Mucosa of rectum (tissue), 2 donors: ENCODE measurements around the gene CHD6.

Source experiments
- H3K27ac ChIP-seq, 2 donors: one replicate each; pipeline ENCODE4 v1.7.0; 2013; ENCODE audit warnings: inconsistent platforms in 2 of 2, low read depth in 2 of 2, low read length in 2 of 2
- H3K27me3 ChIP-seq, 2 donors: one replicate each; pipeline ENCODE4 v1.7.0; 2013; ENCODE audit warnings: low read length in 2 of 2; ENCODE audit not compliant: control insufficient read depth in 2 of 2, insufficient read depth in 2 of 2
- H3K36me3 ChIP-seq, 2 donors: one replicate each; pipeline ENCODE4 v1.7.0; 2013; ENCODE audit warnings: low read length in 2 of 2; ENCODE audit not compliant: control insufficient read depth in 2 of 2, insufficient read depth in 2 of 2
- H3K4me1 ChIP-seq, 2 donors: one replicate each; pipeline ENCODE4 v1.7.0; 2013; ENCODE audit warnings: low read length in 2 of 2, mild to moderate bottlenecking in 1 of 2; ENCODE audit not compliant: control insufficient read depth in 2 of 2, insufficient read depth in 2 of 2
- H3K4me3 ChIP-seq, 2 donors: one replicate each; pipeline ENCODE4 v1.7.0; 2013; ENCODE audit warnings: low read length in 2 of 2
- H3K9ac ChIP-seq, 2 donors: one replicate each; pipeline ENCODE4 v1.7.0; 2013; ENCODE audit warnings: low read length in 2 of 2, low read depth in 1 of 2, mild to moderate bottlenecking in 1 of 2
- H3K9me3 ChIP-seq, 2 donors: one replicate each; pipeline ENCODE4 v1.7.0; 2013; ENCODE audit warnings: low read length in 2 of 2; ENCODE audit not compliant: control insufficient read depth in 2 of 2
- donor health status: healthy.
- donor health status: Normal muscosa, but diverticular disease.

CHD6 gene

DNA sequence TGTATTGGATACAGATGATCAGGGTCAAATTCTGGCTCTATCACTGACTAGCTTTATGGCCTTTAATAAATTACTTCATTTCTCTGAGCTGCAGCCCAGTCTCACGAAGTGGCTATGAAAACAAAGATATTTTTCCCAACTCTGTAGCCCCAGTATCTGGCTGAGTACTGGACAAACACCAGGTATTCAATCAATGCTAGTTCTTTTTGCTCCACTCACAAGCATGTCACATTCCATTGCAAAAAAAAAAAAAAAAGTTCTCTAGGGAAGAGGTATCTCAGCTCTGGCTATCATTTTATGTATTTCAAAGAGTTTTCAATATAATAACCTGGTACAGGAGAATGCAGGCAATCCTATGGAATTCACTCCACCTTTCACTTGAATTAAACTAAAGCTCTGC is 3.1 kb downstream of the CHD6 start:
- Histone ChIP-seq H3K4me1 (peaks cover 11 to 12% of the 10 kb centered on the region in 2 donors), H3K4me3 (no peak overlapping the region), H3K27me3 (no peaks in the 10 kb centered on the region), H3K36me3 (no peaks in the 10 kb centered on the region), H3K27ac (no peak overlapping the region), H3K9me3 (no peaks in the 10 kb centered on the region), H3K9ac (no peak overlapping the region)

DNA sequence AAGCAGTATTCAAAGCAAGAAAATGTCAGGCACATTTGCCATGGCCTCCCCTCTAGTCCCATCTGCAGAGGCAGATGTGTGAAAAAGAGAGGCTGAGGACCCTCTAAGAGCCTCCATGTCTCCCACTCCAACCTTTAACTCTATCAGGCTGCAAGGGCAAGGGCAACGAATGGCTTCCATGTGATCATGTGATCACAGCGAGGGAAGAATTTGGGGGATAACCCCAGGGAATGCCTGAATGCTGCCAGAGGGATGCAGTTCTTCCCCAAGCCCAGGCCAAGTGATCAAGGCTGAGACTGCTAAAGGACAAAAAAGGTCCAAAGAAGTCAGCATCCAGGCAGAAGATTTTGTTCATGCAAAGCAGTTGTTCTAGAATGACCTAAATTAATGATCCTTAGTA is 4.9 kb downstream of the CHD6 start:
- peaks cover 7 to 12% of the 10 kb centered on the region in 2 donors for H3K4me1 ChIP-seq
- H3K27me3 ChIP-seq: no peaks in the 10 kb centered on the region
- no peak overlapping the region for H3K9ac ChIP-seq
- no peak overlapping the region for H3K27ac ChIP-seq
- no peaks in the 10 kb centered on the region for H3K36me3 ChIP-seq
- H3K9me3 ChIP-seq: no peaks in the 10 kb centered on the region
- no peak overlapping the region for H3K4me3 ChIP-seq

DNA sequence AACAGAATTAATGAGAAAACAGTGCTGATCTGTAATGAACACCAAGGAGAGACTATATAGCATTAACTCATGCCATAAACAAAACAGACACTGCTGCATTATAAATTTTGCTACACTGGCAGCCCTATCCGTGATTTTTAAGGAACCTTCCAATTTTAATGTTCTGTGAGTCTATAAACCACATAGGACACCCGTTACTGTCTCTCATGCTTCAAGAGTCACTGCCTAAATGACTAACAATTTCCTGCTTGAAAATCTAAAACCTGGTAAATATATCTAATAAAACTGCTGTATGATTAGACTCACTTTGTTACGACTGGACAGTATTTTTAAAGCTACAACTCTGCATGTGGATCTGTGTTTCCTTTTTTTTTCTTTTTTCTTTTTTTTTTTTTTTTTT is 8.7 kb downstream of the CHD6 start:
- no peaks in the 10 kb centered on the region for H3K27me3 ChIP-seq
- H3K9ac ChIP-seq: no peak overlapping the region
- no peak overlapping the region for H3K4me3 ChIP-seq
- no peaks in the 10 kb centered on the region for H3K9me3 ChIP-seq
- no peaks in the 10 kb centered on the region for H3K36me3 ChIP-seq
- no peaks in the 10 kb centered on the region for H3K4me1 ChIP-seq
- no peak overlapping the region for H3K27ac ChIP-seq

DNA sequence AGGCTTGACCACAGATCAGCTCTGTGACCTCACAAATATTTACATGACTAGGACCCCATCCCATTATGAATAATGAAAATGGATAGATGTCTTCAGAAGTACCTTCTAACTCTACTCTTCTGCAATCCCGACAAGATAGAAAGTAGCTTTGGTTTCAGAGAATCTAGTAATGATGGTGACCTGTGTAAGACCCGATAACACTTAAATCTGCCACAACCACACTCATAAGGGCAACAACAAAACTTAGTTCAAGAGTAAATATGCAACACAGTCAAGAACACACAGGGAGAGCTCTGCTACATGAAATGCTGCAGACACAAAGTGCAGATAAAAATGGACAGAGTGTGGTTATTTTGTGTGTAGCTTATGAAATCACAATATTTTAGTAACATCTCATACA is 9.6 kb downstream of the CHD6 start:
- no peak overlapping the region for H3K9ac ChIP-seq
- H3K27ac ChIP-seq: no peak overlapping the region
- H3K4me3 ChIP-seq: no peak overlapping the region

DNA sequence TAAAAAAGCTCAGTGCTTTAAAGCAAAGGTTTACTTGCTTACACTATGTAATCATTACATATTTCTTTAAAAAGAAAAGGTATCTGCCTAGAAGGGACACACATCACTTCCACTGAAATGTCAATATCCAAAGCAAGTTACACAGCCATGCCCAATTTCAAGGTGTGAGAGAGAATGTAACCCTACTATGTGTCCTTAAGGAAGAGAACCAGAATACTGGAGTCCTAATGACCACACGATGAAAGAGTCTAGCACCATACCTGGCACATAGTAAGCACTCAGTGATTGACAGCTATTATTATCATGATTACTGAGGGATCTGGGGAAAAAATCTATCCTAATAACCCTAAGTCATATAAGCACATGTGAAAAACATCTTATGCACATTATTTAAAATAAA is 10.4 kb downstream of the CHD6 start:
- H3K9ac ChIP-seq: no peak overlapping the region
- no peaks in the 10 kb centered on the region for H3K36me3 ChIP-seq
- no peak overlapping the region for H3K27ac ChIP-seq
- no peaks in the 10 kb centered on the region for H3K4me1 ChIP-seq
- no peaks in the 10 kb centered on the region for H3K27me3 ChIP-seq
- H3K4me3 ChIP-seq: no peak overlapping the region
- no peaks in the 10 kb centered on the region for H3K9me3 ChIP-seq

More for the DNA sequence above, 9.6 kb downstream of the CHD6 start:
- H3K27me3 ChIP-seq: no peaks in the 10 kb centered on the region
- no peaks in the 10 kb centered on the region for H3K4me1 ChIP-seq
- H3K36me3 ChIP-seq: no peaks in the 10 kb centered on the region
- no peaks in the 10 kb centered on the region for H3K9me3 ChIP-seq

DNA sequence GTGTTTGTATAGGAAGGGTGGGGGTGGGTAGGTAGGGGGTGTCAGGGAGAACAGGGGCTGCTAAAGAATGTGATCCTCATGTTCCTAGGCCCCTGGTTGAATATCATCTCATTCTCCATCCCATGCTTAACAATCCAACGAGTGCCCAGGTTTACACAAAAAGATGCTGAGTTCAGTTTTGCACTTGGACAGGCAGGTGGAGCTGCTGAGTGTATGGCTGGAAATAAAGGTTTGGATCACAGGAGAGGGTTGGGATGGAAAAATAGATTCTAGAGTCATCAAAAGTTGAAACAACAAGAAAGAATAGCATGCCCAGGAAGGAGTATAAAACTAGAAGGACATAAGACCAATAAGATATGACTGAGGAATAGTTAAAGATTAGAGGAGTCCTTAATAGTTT is 14.2 kb downstream of the CHD6 start:
- H3K9ac ChIP-seq: no peak overlapping the region
- H3K4me3 ChIP-seq: no peak overlapping the region
- no peaks in the 10 kb centered on the region for H3K4me1 ChIP-seq
- H3K36me3 ChIP-seq: no peaks in the 10 kb centered on the region
- no peak overlapping the region for H3K27ac ChIP-seq
- peaks cover 20 to 24% of the 10 kb centered on the region in 2 donors for H3K9me3 ChIP-seq
- H3K27me3 ChIP-seq: no peaks in the 10 kb centered on the region

DNA sequence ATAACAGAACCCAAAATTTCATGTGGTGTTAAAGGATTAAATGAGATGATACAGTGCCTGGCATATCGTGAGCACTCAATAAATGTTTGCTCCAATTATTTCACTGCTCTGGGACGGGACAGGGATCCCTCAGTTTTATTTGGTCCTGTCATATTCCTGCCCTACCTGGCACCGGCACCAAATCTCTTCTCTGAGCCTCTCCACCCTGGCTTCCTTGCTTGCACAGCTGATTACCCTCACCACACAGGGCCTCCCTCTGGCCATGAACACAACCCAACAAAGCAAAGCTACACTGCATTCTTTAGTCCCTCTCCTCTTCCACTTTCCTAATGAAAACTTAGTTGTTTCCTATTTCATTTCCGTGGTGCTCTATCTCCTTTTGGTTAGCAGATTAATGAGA is 16.4 kb downstream of the CHD6 start:
- no peak overlapping the region for H3K27ac ChIP-seq
- no peak overlapping the region for H3K9ac ChIP-seq
- H3K4me1 ChIP-seq: no peaks in the 10 kb centered on the region
- H3K4me3 ChIP-seq: no peak overlapping the region
- peaks cover 23 to 31% of the 10 kb centered on the region in 2 donors for H3K9me3 ChIP-seq
- no peaks in the 10 kb centered on the region for H3K36me3 ChIP-seq
- H3K27me3 ChIP-seq: no peaks in the 10 kb centered on the region

DNA sequence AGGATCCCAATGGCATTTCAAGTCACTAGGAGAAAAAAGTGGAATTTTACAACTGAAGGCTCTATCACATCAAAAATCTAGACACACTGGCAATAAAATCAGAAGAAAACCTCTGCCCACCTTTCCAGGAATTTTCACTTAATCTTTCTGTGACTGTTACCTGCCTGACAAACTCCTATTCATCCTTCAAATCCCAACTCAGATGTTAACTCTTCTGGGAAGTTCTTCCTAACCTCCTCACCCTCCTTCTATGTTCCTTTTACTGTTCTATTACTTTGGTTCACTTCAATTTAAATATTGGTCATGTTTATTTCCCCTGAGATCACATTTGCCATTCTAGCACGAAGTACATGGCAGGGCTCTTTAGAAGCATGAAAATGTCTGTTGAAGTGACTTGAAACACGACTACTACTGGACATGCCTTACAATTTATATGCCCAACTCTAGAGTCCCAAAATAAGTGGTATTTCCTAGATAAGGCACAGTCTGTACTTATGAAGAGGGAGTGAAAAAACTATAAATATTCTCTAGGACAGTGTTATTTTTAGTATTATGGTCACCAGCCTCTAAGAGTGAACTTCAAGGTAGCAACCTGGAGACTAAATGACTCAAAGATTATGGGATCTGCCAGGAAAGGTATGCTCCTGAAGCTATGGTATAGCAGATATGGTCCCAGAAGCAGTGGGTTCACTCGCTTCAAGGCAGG is 17.1 kb downstream of the CHD6 start:
- Histone ChIP-seq H3K4me1 (no peaks in the 10 kb centered on the region), H3K27ac (no peak overlapping the region), H3K36me3 (no peaks in the 10 kb centered on the region), H3K9me3 (peaks cover 23 to 34% of the 10 kb centered on the region in 2 donors), H3K4me3 (no peak overlapping the region), H3K9ac (no peak overlapping the region), H3K27me3 (no peaks in the 10 kb centered on the region)

DNA sequence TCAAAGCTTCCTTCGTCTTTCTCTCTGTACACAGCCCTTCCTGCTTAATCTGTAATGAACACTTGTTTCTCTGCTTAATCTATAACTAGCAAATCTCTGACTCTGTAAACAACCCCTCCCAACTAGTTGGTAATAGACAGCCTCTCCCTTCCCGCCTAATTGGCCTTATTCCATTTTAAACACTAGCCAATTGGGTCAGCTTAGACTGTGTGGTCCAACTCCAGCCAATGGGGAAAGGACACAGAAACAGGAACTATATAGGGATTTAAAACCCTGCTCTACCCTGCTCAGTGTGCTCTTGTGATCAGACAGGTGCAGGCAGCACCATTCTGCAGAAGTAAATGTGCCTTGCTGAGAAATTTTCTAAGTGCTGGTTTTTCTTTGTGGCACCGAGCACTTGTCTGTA is 18.5 kb downstream of the CHD6 start:
- Histone ChIP-seq H3K9me3 (peaks cover 23 to 36% of the 10 kb centered on the region in 2 donors), H3K36me3 (no peaks in the 10 kb centered on the region), H3K27ac (no peak overlapping the region), H3K27me3 (no peaks in the 10 kb centered on the region), H3K4me3 (no peak overlapping the region), H3K4me1 (no peaks in the 10 kb centered on the region), H3K9ac (no peak overlapping the region)

DNA sequence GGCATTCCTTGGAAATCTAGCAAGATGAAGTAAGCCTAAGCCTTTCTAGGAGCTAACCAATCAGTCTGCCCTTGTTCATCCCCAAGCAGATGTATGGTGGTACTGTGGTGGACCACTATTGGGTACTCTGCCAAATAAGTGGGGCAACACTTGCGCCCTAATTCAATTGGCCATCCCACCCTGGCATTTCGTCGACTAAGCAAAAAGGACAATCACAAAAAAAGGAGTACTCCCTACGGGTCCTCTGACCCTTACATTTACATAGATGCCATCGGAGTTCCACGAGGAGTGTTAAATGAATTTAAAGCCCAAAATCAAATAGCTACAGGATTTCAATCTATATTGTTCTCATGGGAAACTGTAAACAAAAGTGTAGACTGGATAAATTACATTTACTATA is 19.5 kb downstream of the CHD6 start:
- Histone ChIP-seq H3K27me3 (no peaks in the 10 kb centered on the region), H3K9ac (no peak overlapping the region), H3K9me3 (peaks cover 23 to 36% of the 10 kb centered on the region in 2 donors)

More for the DNA sequence above, 19.5 kb downstream of the CHD6 start:
- Histone ChIP-seq H3K36me3 (no peaks in the 10 kb centered on the region), H3K4me3 (no peak overlapping the region), H3K4me1 (no peaks in the 10 kb centered on the region), H3K27ac (no peak overlapping the region)
